SU-DHL-6 (cell line): Measurements from ENCODE around the gene KANSL3.

Experiments used
- H2AFZ ChIP-seq: fragments of 200-600 bp; sonication (generic); 2 replicates; pipeline ENCODE4 v1.6.1; 2014; ENCODE audit warnings: low read depth, mild to moderate bottlenecking, moderate library complexity, mixed read lengths, antibody characterized with exemption, low read length; ENCODE audit not compliant: severe bottlenecking
- H3F3A ChIP-seq: fragments of 200-600 bp; shearing (Covaris generic); 2 replicates; pipeline ENCODE4 v1.6.0; 2016; ENCODE audit warnings: antibody characterized with exemption, mild to moderate bottlenecking; ENCODE audit not compliant: insufficient read depth
- H3K27ac ChIP-seq: fragments of 200-600 bp; sonication (generic); 2 replicates; pipeline ENCODE4 v1.5.1; 2016; ENCODE audit warnings: low read depth, mild to moderate bottlenecking, low read length, moderate library complexity, mixed read lengths
- H3K27me3 ChIP-seq: fragments of 200-600 bp; sonication (generic), shearing (Covaris generic); 2 replicates; pipeline ENCODE4 v1.6.0; 2014; ENCODE audit warnings: mild to moderate bottlenecking, low read length
- H3K36me3 ChIP-seq: fragments of 200-600 bp; sonication (generic); 2 replicates; pipeline ENCODE4 v1.6.1; 2014; ENCODE audit warnings: mild to moderate bottlenecking, low read length, mixed read lengths
- H3K4me2 ChIP-seq: fragments of 300-600, 200-600 bp; shearing (Covaris generic), sonication (generic); 2 replicates; pipeline ENCODE4 v1.6.0; 2014; ENCODE audit warnings: low read length, low read depth, mild to moderate bottlenecking; ENCODE audit not compliant: poor library complexity, severe bottlenecking
- H3K4me3 ChIP-seq: fragments of 200-600 bp; sonication (generic); 2 replicates; pipeline ENCODE4 v1.5.1; 2014; ENCODE audit warnings: antibody characterized with exemption, low read length, mild to moderate bottlenecking, mixed read lengths; ENCODE audit not compliant: insufficient read depth, poor library complexity, severe bottlenecking
- H3K79me2 ChIP-seq: fragments of 200-600 bp; sonication (generic); 2 replicates; pipeline ENCODE4 v1.6.1; 2014; ENCODE audit warnings: mild to moderate bottlenecking, low read length, moderate library complexity; ENCODE audit not compliant: insufficient read depth
- H3K9ac ChIP-seq: fragments of 200-600 bp; sonication (generic); 2 replicates; pipeline ENCODE4 v1.7.0; 2014; ENCODE audit warnings: mild to moderate bottlenecking, low read length
- H3K9me2 ChIP-seq: fragments of 200-600 bp; sonication (generic); replicated peaks from 2 replicates; pipeline ENCODE4 v1.6.1; 2014; ENCODE audit warnings: low read length; ENCODE audit not compliant: insufficient read depth
- H3K9me3 ChIP-seq: fragments of 200-600 bp; sonication (generic); 2 replicates; pipeline ENCODE4 v1.6.1; 2014; ENCODE audit warnings: low read length, mixed read lengths; ENCODE audit not compliant: insufficient read depth
- H4K20me1 ChIP-seq: fragments of 200-600 bp; sonication (generic); 2 replicates; pipeline ENCODE4 v1.6.1; 2014; ENCODE audit warnings: low read depth, mild to moderate bottlenecking, antibody characterized with exemption, low read length, moderate library complexity, mixed read lengths
- CTCF ChIP-seq: fragments of 200-600 bp; sonication (generic); IDR thresholded peaks from one replicate; pipeline ENCODE4 v1.5.1; 2017; ENCODE audit warnings: antibody characterized with exemption, mild to moderate bottlenecking, low read length, moderate library complexity; ENCODE audit not compliant: insufficient read depth, poor library complexity, severe bottlenecking
- EZH2phosphoT487 ChIP-seq: fragments of 200-600 bp; sonication (generic), shearing (Covaris generic); conservative IDR thresholded peaks from 2 replicates; pipeline ENCODE4 v1.6.1; 2018; ENCODE audit warnings: mild to moderate bottlenecking, antibody characterized with exemption, low read length, moderate library complexity, mixed read lengths

KANSL3 gene

GRCh38 chr2:96548558-96549465 is 89.3 kb downstream of the KANSL3 start:
- no peak overlapping the region for H3K4me2 ChIP-seq
- H3F3A ChIP-seq, result no peaks in the 10 kb centered on the region
- H3K27me3 ChIP-seq, result no peaks in the 10 kb centered on the region
- H3K9me3 ChIP-seq, result no peaks in the 10 kb centered on the region
- TF ChIP-seq EZH2phosphoT487, result no peak
- TF ChIP-seq CTCF, result no peak
- no peaks in the 10 kb centered on the region for H3K79me2 ChIP-seq
- H3K9ac ChIP-seq, result no peak overlapping the region
- H4K20me1 ChIP-seq, result no peaks in the 10 kb centered on the region
- no peak overlapping the region for H2AFZ ChIP-seq
- H3K9me2 ChIP-seq, result no peaks in the 10 kb centered on the region
- H3K4me3 ChIP-seq, result no peak overlapping the region
- no peak overlapping the region for H3K27ac ChIP-seq
- no peaks in the 10 kb centered on the region; the same call in 1 of the 2 replicates for H3K36me3 ChIP-seq

GRCh38 chr2:96547731-96548171 is 90.4 kb downstream of the KANSL3 start:
- H3K4me2 ChIP-seq, result no peak overlapping the region
- no peaks in the 10 kb centered on the region for H3K27me3 ChIP-seq
- no peaks in the 10 kb centered on the region for H3F3A ChIP-seq
- H3K9me3 ChIP-seq, result no peaks in the 10 kb centered on the region
- no peak overlapping the region for H3K27ac ChIP-seq
- no peaks in the 10 kb centered on the region; the same call in 1 of the 2 replicates for H3K36me3 ChIP-seq
- H2AFZ ChIP-seq, result no peak overlapping the region
- H3K9me2 ChIP-seq, result no peaks in the 10 kb centered on the region
- H3K9ac ChIP-seq, result no peak overlapping the region
- H3K79me2 ChIP-seq, result no peaks in the 10 kb centered on the region
- no peak overlapping the region for H3K4me3 ChIP-seq
- no peak for TF ChIP-seq CTCF
- no peak for TF ChIP-seq EZH2phosphoT487
- H4K20me1 ChIP-seq, result no peaks in the 10 kb centered on the region

GRCh38 chr2:96547203-96547641 is 90.9 kb downstream of the KANSL3 start:
- H4K20me1 ChIP-seq, result no peaks in the 10 kb centered on the region
- H3K79me2 ChIP-seq, result no peaks in the 10 kb centered on the region
- no peaks in the 10 kb centered on the region for H3K27me3 ChIP-seq
- H3K9me3 ChIP-seq, result no peaks in the 10 kb centered on the region
- no peak overlapping the region for H3K27ac ChIP-seq
- H3K36me3 ChIP-seq, result no peaks in the 10 kb centered on the region; the same call in 1 of the 2 replicates
- no peaks in the 10 kb centered on the region for H3K9me2 ChIP-seq
- no peak overlapping the region for H3K9ac ChIP-seq
- TF ChIP-seq EZH2phosphoT487 (no peak), CTCF (no peak)
- H2AFZ ChIP-seq, result no peak overlapping the region
- no peak overlapping the region for H3K4me3 ChIP-seq
- H3F3A ChIP-seq, result no peaks in the 10 kb centered on the region
- no peak overlapping the region for H3K4me2 ChIP-seq
